Osteocyte (in vitro differentiated cells): ENCODE data around the gene PODN. TPM values are rescaled to one million over a fixed set of nuclear protein-coding genes. Genes with fewer than 3 reads are reported as not detected.

ENCODE experiments used
- DNase-seq: peaks from one replicate; pipeline ENCODE4 v3.0.0; 2021; ENCODE audit warnings: mixed read lengths; ENCODE audit not compliant: unreplicated experiment; ENCODE audit errors: extremely low spot score
- H3K27ac Mint-ChIP-seq: one replicate; pipeline ENCODE4 v1.8.0; 2021; ENCODE audit warnings: mild to moderate bottlenecking, mixed read lengths; ENCODE audit not compliant: unreplicated experiment
- H3K27me3 Mint-ChIP-seq: one replicate; pipeline ENCODE4 v1.8.0; 2021; ENCODE audit warnings: mixed read lengths; ENCODE audit not compliant: unreplicated experiment
- H3K36me3 Mint-ChIP-seq: one replicate; pipeline ENCODE4 v1.8.0; 2021; ENCODE audit warnings: mixed read lengths; ENCODE audit not compliant: unreplicated experiment
- H3K4me1 Mint-ChIP-seq: one replicate; pipeline ENCODE4 v1.8.0; 2021; ENCODE audit warnings: mixed read lengths; ENCODE audit not compliant: unreplicated experiment
- H3K4me3 Mint-ChIP-seq: one replicate; pipeline ENCODE4 v1.8.0; 2021; ENCODE audit warnings: mild to moderate bottlenecking, moderate library complexity, mixed read lengths; ENCODE audit not compliant: unreplicated experiment
- H3K9me3 Mint-ChIP-seq: one replicate; pipeline ENCODE4 v1.8.0; 2021; ENCODE audit warnings: mixed read lengths; ENCODE audit not compliant: unreplicated experiment
- CTCF ChIP-seq: fragments of 200-600 bp; sonication (generic); IDR thresholded peaks from 2 replicates; pipeline ENCODE4 v1.5.0; 2021; ENCODE audit warnings: antibody characterized with exemption, mild to moderate bottlenecking, moderate library complexity
- total RNA-seq: library from RNA; stranded (reverse); gene quantifications from 2 replicates; pipeline ENCODE4 v1.2.1, GENCODE V29; 2021

Gene PODN
- total RNA-seq, 1 donor from 2014 or later, result 6.6 TPM

DNA sequence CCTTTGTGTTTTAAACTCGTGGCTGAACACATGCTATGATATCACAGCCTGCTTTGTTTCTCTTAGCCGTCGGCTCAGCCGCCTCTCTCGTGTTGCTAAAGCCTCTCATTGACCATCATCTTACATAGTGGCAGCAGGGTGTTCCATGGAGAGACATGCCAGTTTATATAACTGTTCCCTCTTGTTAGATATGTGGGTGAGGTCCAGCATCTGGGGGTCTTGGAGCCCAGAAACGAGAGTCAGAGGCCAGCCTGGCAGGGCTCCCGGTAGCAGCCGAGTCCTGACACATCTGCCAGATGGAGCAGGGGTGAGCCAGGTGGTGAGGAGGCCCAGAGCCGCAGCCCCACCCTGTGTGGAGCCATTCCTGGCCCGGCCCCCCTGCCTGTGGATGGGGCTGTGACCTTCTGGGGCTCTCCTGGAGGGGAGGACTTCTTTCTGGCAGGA, 11.9 kb downstream of the PODN start:
- Mint-ChIP-seq H3K27me3 (no peaks in the 10 kb centered on the region), H3K4me1 (no peaks in the 10 kb centered on the region), H3K4me3 (no peak overlapping the region), H3K9me3 (no peaks in the 10 kb centered on the region), H3K27ac (no peak overlapping the region), H3K36me3 (no peaks in the 10 kb centered on the region)
- DNase-seq, result no peak
- no peak for TF ChIP-seq CTCF

GRCh38 chr1:53074313-53075154, 12.5 kb downstream of the PODN start:
- Mint-ChIP-seq H3K27ac (no peak overlapping the region), H3K4me1 (no peaks in the 10 kb centered on the region), H3K27me3 (no peaks in the 10 kb centered on the region), H3K9me3 (no peaks in the 10 kb centered on the region), H3K36me3 (no peaks in the 10 kb centered on the region), H3K4me3 (no peak overlapping the region)
- no peak for TF ChIP-seq CTCF
- DNase-seq, result no peak

- Mint-ChIP-seq H3K36me3 (no peaks in the 10 kb centered on the region), H3K4me1 (no peaks in the 10 kb centered on the region), H3K27me3 (no peaks in the 10 kb centered on the region), H3K4me3 (no peak overlapping the region), H3K9me3 (no peaks in the 10 kb centered on the region), H3K27ac (no peak overlapping the region)
- no peak for TF ChIP-seq CTCF
- DNase-seq, result no peak
These were observed 13.2 kb downstream of the PODN start for GRCh38 chr1:53075206-53075605.

GRCh38 chr1:53075761-53076163, 13.7 kb downstream of the PODN start:
- H3K36me3 Mint-ChIP-seq, result no peaks in the 10 kb centered on the region
- no peaks in the 10 kb centered on the region for H3K9me3 Mint-ChIP-seq
- no peaks in the 10 kb centered on the region for H3K27me3 Mint-ChIP-seq
- no peak for DNase-seq
- no peak for TF ChIP-seq CTCF
- no peak overlapping the region for H3K27ac Mint-ChIP-seq
- no peak overlapping the region for H3K4me3 Mint-ChIP-seq
- H3K4me1 Mint-ChIP-seq, result no peaks in the 10 kb centered on the region

DNA sequence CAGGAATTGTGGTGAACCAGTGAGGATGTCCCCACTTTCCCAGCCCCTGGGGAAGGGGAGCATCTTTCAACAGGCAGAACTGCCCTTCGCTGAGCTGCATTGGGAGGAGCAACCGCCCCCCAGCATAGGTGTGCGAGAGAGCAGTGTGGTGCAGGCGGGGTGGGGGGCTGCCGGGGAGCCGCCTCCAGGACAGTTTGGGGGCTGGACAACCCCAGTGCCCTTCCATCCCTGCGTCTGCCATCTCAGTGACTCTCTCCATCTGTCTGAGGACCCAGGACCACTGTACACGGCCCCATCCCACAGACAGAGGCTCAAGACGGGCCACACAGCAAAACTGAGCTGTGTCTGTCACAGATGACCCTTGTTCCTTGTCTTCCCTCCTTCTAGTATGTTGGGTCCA, 14.2 kb downstream of the PODN start:
- Mint-ChIP-seq H3K36me3 (no peaks in the 10 kb centered on the region), H3K4me1 (no peaks in the 10 kb centered on the region), H3K27ac (no peak overlapping the region), H3K27me3 (no peaks in the 10 kb centered on the region), H3K9me3 (no peaks in the 10 kb centered on the region), H3K4me3 (no peak overlapping the region)
- TF ChIP-seq CTCF, result no peak
- DNase-seq, result no peak
